LNCAP (cell line): ENCODE results near the gene G6PD.

Experiments
- TF ChIP-seq, protein P1 (sequence below): fragments of 450-650 bp; IDR thresholded peaks from 2 replicates; pipeline ENCODE4 v1.5.1; 2017; ENCODE audit warnings: mild to moderate bottlenecking

Gene G6PD

GRCh38 chrX:154539077-154539476 lies 7.6 kb downstream of the G6PD start:
- TF ChIP-seq, protein P1, sequence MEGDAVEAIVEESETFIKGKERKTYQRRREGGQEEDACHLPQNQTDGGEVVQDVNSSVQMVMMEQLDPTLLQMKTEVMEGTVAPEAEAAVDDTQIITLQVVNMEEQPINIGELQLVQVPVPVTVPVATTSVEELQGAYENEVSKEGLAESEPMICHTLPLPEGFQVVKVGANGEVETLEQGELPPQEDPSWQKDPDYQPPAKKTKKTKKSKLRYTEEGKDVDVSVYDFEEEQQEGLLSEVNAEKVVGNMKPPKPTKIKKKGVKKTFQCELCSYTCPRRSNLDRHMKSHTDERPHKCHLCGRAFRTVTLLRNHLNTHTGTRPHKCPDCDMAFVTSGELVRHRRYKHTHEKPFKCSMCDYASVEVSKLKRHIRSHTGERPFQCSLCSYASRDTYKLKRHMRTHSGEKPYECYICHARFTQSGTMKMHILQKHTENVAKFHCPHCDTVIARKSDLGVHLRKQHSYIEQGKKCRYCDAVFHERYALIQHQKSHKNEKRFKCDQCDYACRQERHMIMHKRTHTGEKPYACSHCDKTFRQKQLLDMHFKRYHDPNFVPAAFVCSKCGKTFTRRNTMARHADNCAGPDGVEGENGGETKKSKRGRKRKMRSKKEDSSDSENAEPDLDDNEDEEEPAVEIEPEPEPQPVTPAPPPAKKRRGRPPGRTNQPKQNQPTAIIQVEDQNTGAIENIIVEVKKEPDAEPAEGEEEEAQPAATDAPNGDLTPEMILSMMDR: no peak

- TF ChIP-seq, protein P1: no peak
Measured at GRCh38 chrX:154535892-154536291, 10.8 kb downstream of the G6PD start.

DNA sequence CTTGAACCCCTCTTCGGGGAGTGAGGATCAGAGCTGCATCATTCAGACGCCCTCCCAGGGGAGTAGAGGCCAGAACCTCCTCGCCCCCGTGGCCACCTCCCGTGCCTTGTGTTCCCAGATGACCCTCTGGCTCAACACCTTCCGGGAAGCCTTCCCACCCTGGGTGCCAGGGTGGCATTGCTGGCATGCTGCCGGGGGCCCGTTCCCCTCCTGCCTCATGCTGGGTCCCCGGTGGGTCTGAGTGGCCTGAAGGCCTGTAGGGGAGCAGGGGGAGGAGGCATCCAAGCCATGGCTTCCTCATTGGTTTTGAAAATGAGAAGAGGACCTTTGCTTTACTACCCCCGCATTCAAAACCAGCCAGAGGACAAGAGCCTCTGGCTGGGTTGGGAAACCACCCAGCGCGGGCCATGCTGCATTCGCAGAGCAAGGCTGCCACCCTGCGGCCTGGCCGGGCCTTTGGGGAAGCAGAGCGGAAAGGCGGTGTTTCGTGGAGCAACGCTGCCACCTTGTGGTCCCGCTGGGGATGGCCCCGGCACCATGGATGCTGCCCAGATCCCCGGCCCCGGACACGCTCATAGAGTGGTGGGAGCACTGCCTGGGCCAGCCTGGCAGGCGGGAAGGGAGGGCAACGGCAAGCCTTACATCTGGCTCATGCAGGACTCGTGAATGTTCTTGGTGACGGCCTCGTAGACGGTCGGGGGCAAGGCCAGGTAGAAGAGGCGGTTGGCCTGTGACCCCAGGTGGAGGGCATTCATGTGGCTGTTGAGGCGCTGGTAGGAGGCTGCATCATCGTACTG lies 11.9 kb downstream of the G6PD start:
- TF ChIP-seq, protein P1: peak; percentile 84

- TF ChIP-seq, protein P1: no peak
Measured at GRCh38 chrX:154532690-154533089, 14.0 kb downstream of the G6PD start.

GRCh38 chrX:154531626-154532025 lies 15.0 kb downstream of the G6PD start:
- TF ChIP-seq, protein P1: no peak

DNA sequence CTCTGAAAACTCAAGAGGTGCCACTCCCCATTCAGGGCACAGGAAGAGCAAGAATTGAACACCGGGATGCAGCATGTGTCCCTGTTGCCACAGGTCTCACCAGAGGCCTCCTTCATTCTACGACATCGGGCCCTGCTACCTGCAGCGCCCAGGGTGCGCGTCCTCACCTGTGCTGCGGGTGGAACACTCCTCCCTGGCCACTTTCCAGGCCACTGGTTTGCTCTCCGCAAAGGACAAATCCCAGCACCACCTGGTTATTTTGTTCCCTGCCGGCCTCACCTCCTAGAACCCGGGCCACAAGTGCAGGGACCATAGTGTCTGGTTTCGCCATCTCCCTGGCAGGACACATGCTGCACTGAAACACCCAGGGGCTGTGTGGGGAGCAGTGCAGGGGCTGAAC lies 16.4 kb downstream of the G6PD start:
- TF ChIP-seq, protein P1: no peak

- TF ChIP-seq, protein P1: no peak
Measured at GRCh38 chrX:154529206-154529612, 17.4 kb downstream of the G6PD start.
